Trophoblast cell (in vitro differentiated cells and primary cell): ENCODE measurements around the gene MAP4K3.
A peak's percentile ranks its signal among the peaks of the same experiment; 100 is the strongest.
"Not testable (repeated sequence)": the region's sequence is repeated elsewhere in the genome, so short reads cannot be mapped to it uniquely, and the experiment has no call there.

Source experiments
- DNase-seq, 2 donors: peaks; one replicate each; pipeline ENCODE4 v3.0.0-alpha.2; 2016
- H2AFZ ChIP-seq: 2 replicates; pipeline ENCODE4 v1.6.1; 2013; ENCODE audit warnings: low read length, moderate library complexity, mild to moderate bottlenecking; ENCODE audit not compliant: insufficient read depth, poor library complexity
- H2AK5ac ChIP-seq: 2 replicates; pipeline ENCODE4 v1.6.1; 2013; ENCODE audit warnings: mild to moderate bottlenecking, low read length
- H2BK120ac ChIP-seq: 2 replicates; pipeline ENCODE4 v1.6.1; 2013; ENCODE audit warnings: low read length, mild to moderate bottlenecking, moderate library complexity; ENCODE audit not compliant: insufficient read depth, poor library complexity
- H2BK12ac ChIP-seq: 2 replicates; pipeline ENCODE4 v1.6.1; 2013; ENCODE audit warnings: mild to moderate bottlenecking, low read length, moderate library complexity
- H2BK5ac ChIP-seq: 2 replicates; pipeline ENCODE4 v1.6.1; 2013; ENCODE audit warnings: low read length, low read depth, moderate library complexity, mild to moderate bottlenecking; ENCODE audit not compliant: poor library complexity
- H3K14ac ChIP-seq: 2 replicates; pipeline ENCODE4 v1.6.1; 2013; ENCODE audit warnings: mild to moderate bottlenecking, low read length
- H3K18ac ChIP-seq: 2 replicates; pipeline ENCODE4 v1.6.1; 2013; ENCODE audit warnings: mild to moderate bottlenecking, low read length
- H3K23ac ChIP-seq: 2 replicates; pipeline ENCODE4 v1.6.1; 2013; ENCODE audit warnings: low read length
- H3K27ac ChIP-seq: 2 replicates; pipeline ENCODE4 v1.5.1; 2013; ENCODE audit warnings: low read depth, mild to moderate bottlenecking, inconsistent platforms, low read length, moderate library complexity
- H3K27me3 ChIP-seq: 2 replicates; pipeline ENCODE4 v1.6.1; 2013; ENCODE audit warnings: inconsistent platforms, mild to moderate bottlenecking, low read length, moderate library complexity; ENCODE audit not compliant: insufficient read depth
- H3K36me3 ChIP-seq, 2 experiments: 1 replicate in 1 of 2; 2 replicates in 1 of 2; pipeline ENCODE4 v1.6.1; 2013; ENCODE audit warnings: low read length in 2 of 2, mild to moderate bottlenecking in 2 of 2, moderate library complexity in 1 of 2; ENCODE audit not compliant: insufficient read depth in 2 of 2, control insufficient read depth in 1 of 2
- H3K4ac ChIP-seq: 2 replicates; pipeline ENCODE4 v1.6.1; 2013; ENCODE audit warnings: low read depth, mild to moderate bottlenecking, low read length, moderate library complexity
- H3K4me1 ChIP-seq, 2 experiments: 1 replicate in 1 of 2; 2 replicates in 1 of 2; pipeline ENCODE4 v1.6.1; 2013; ENCODE audit warnings: low read length in 2 of 2, mild to moderate bottlenecking in 2 of 2, moderate library complexity in 1 of 2; ENCODE audit not compliant: insufficient read depth in 2 of 2, control insufficient read depth in 1 of 2
- H3K4me2 ChIP-seq: 2 replicates; pipeline ENCODE4 v1.6.1; 2013; ENCODE audit warnings: inconsistent platforms, mild to moderate bottlenecking, low read length, moderate library complexity
- H3K4me3 ChIP-seq: 2 replicates; pipeline ENCODE4 v1.5.1; 2013; ENCODE audit warnings: mild to moderate bottlenecking, low read depth, low read length, inconsistent platforms
- H3K79me1 ChIP-seq: one replicate; pipeline ENCODE4 v1.6.1; 2013; ENCODE audit warnings: low read length
- H3K79me2 ChIP-seq: 2 replicates; pipeline ENCODE4 v1.6.1; 2013; ENCODE audit warnings: low read length, mild to moderate bottlenecking; ENCODE audit not compliant: control insufficient read depth, insufficient read depth, poor library complexity
- H3K9ac ChIP-seq: 2 replicates; pipeline ENCODE4 v1.6.1; 2013; ENCODE audit warnings: mild to moderate bottlenecking, low read length
- H3K9me3 ChIP-seq: 2 replicates; pipeline ENCODE4 v1.6.1; 2013; ENCODE audit warnings: low read depth, mild to moderate bottlenecking, control low read depth, inconsistent platforms, low read length; ENCODE audit not compliant: insufficient read depth
- H4K12ac ChIP-seq: 2 replicates; pipeline ENCODE4 v1.6.1; 2013; ENCODE audit warnings: low read depth, mild to moderate bottlenecking, low read length, moderate library complexity
- H4K8ac ChIP-seq: 2 replicates; pipeline ENCODE4 v1.6.1; 2013; ENCODE audit warnings: low read depth, mild to moderate bottlenecking, low read length, moderate library complexity
- H4K91ac ChIP-seq: one replicate; pipeline ENCODE4 v1.6.1; 2013; ENCODE audit warnings: low read depth, mild to moderate bottlenecking, low read length, moderate library complexity
- WGBS: extraction: QIAGEN DNeasy Blood & Tissue Kit; methylation state at CpG from one replicate; pipeline ENCODE4 v1.1.7; 2013; ENCODE audit warnings: missing lambda C conversion rate; ENCODE audit not compliant: insufficient read length, insufficient coverage; ENCODE audit errors: extremely low coverage; 5-methylcytosine and 5-hydroxymethylcytosine counted together

The MAP4K3 gene

GRCh38 chr2:39360342-39360741 lies 76.7 kb downstream of the MAP4K3 start:
- H3K4ac ChIP-seq, H3K4me3 ChIP-seq, H2AK5ac ChIP-seq, H2BK120ac ChIP-seq, H3K27me3 ChIP-seq, H3K27ac ChIP-seq, H4K12ac ChIP-seq, H3K79me2 ChIP-seq, H3K14ac ChIP-seq, H2AFZ ChIP-seq, H2BK12ac ChIP-seq, H3K18ac ChIP-seq, H3K9me3 ChIP-seq, H3K79me1 ChIP-seq, H4K91ac ChIP-seq, H3K36me3 ChIP-seq, H3K9ac ChIP-seq, H3K23ac ChIP-seq, H3K4me2 ChIP-seq, H4K8ac ChIP-seq, DNase-seq, H2BK5ac ChIP-seq, H3K4me1 ChIP-seq: not testable (repeated sequence)
- no CpG with 5 or more reads among the region's 2 CpGs for WGBS

GRCh38 chr2:39359453-39360038 lies 77.5 kb downstream of the MAP4K3 start:
- Histone ChIP-seq H2BK5ac (no peak overlapping the region), H3K4me1 (no peaks in the 10 kb centered on the region), H3K4ac (no peak overlapping the region), H3K27ac (no peak overlapping the region), H4K8ac (no peak overlapping the region), H3K23ac (no peak overlapping the region), H4K91ac (no peak overlapping the region), H3K9me3 (peaks cover 8% of the 10 kb centered on the region), H2BK12ac (no peak overlapping the region), H3K4me3 (no peak overlapping the region), H2BK120ac (no peak overlapping the region), H2AFZ (no peak overlapping the region), H2AK5ac (no peak overlapping the region), H4K12ac (no peak overlapping the region), H3K4me2 (no peak overlapping the region), H3K79me1 (no peaks in the 10 kb centered on the region), H3K79me2 (no peaks in the 10 kb centered on the region), H3K27me3 (no peaks in the 10 kb centered on the region), H3K14ac (no peak overlapping the region), H3K36me3 (peaks cover 12 to 14% of the 10 kb centered on the region in 2 experiments), H3K9ac (no peak overlapping the region), H3K18ac (peak overlapping the region; percentile 50)
- no CpG with 5 or more reads among the region's 5 CpGs for WGBS
- no peak for DNase-seq

GRCh38 chr2:39356922-39357639 lies 80.0 kb downstream of the MAP4K3 start:
- Histone ChIP-seq H3K4ac (no peak overlapping the region), H3K79me2 (no peaks in the 10 kb centered on the region), H3K4me2 (no peak overlapping the region), H3K23ac (no peak overlapping the region), H3K9ac (no peak overlapping the region), H2AK5ac (no peak overlapping the region), H3K4me3 (no peak overlapping the region), H4K12ac (no peak overlapping the region), H3K27ac (no peak overlapping the region), H3K36me3 (peaks cover 14% of the 10 kb centered on the region in 2 experiments), H2BK5ac (no peak overlapping the region), H3K14ac (no peak overlapping the region), H3K4me1 (no peaks in the 10 kb centered on the region), H3K9me3 (peaks cover 8% of the 10 kb centered on the region), H2BK12ac (no peak overlapping the region), H4K91ac (no peak overlapping the region), H2BK120ac (no peak overlapping the region), H3K18ac (no peak overlapping the region), H3K79me1 (no peaks in the 10 kb centered on the region), H4K8ac (no peak overlapping the region), H2AFZ (no peak overlapping the region), H3K27me3 (no peaks in the 10 kb centered on the region)
- WGBS, result no CpG with 5 or more reads among the region's 1 CpG
- no peak for DNase-seq

GRCh38 chr2:39350658-39351057 lies 86.4 kb downstream of the MAP4K3 start:
- H3K4me1 ChIP-seq, result no peaks in the 10 kb centered on the region
- H3K4ac ChIP-seq, result no peak overlapping the region
- no peak for DNase-seq
- no CpG with 5 or more reads among the region's 3 CpGs for WGBS
- no peaks in the 10 kb centered on the region for H3K9me3 ChIP-seq
- no peak overlapping the region for H3K23ac ChIP-seq
- no peak overlapping the region for H2BK5ac ChIP-seq
- H2AK5ac ChIP-seq, result no peak overlapping the region
- no peak overlapping the region for H2BK120ac ChIP-seq
- H2BK12ac ChIP-seq, result no peak overlapping the region
- no peak overlapping the region for H3K9ac ChIP-seq
- no peak overlapping the region for H3K4me2 ChIP-seq
- no peaks in the 10 kb centered on the region for H3K79me2 ChIP-seq
- no peak overlapping the region for H4K91ac ChIP-seq
- no peak overlapping the region for H3K18ac ChIP-seq
- no peak overlapping the region for H4K8ac ChIP-seq
- no peaks in the 10 kb centered on the region for H3K27me3 ChIP-seq
- H3K36me3 ChIP-seq, result peaks cover 5 to 7% of the 10 kb centered on the region in 2 experiments
- H3K79me1 ChIP-seq, result no peaks in the 10 kb centered on the region
- no peak overlapping the region for H3K27ac ChIP-seq
- H3K4me3 ChIP-seq, result no peak overlapping the region
- no peak overlapping the region for H4K12ac ChIP-seq
- no peak overlapping the region for H2AFZ ChIP-seq
- H3K14ac ChIP-seq, result no peak overlapping the region
